HCT116 (cell line): ENCODE results near the gene PDLIM4. TPM values are rescaled to one million over a fixed set of nuclear protein-coding genes. Genes with fewer than 3 reads are reported as not detected.

Experiments
- ATAC-seq: fragments of 200-7000 bp; cut with Tn5 transposase; 2 replicates; pipeline ENCODE4 v1.9.1; 2020; ENCODE audit warnings: mild to moderate bottlenecking, moderate library complexity
- BruUV-seq: library from RNA; stranded (reverse); fragments of 400-500 nt; replicated peaks from 2 replicates; lab custom pipeline; 2021; lab: Mats Ljungman, UMichigan
- CTCF ChIA-PET: fragments of 300-600 bp; sonication (Branson Sonifier 250); formaldehyde crosslinking; loops from one replicate; lab custom pipeline; 2021; ENCODE audit warnings: antibody characterized with exemption; lab: Charles Lee
- POLR2A ChIA-PET: fragments of 300-600, 350-600 bp; sonication (Branson Sonifier 250); formaldehyde crosslinking; loops from one replicate; lab custom pipeline; 2021; ENCODE audit warnings: antibody characterized with exemption; lab: Charles Lee
- RAD21 ChIA-PET, 2 experiments: fragments of 300-600 bp; sonication (Branson Sonifier 250); formaldehyde crosslinking; loops; one replicate each; lab custom pipeline; 2023; ENCODE audit warnings: low total read pairs in 2 of 2; ENCODE audit not compliant: uncharacterized antibody in 2 of 2, unreplicated experiment in 2 of 2, low non-redundant PET in 1 of 2; lab: Charles Lee
- DNase-seq: peaks from one replicate; pipeline ENCODE4 v3.0.0-alpha.2; 2010; ENCODE audit warnings: low read depth, low spot score
- H2AFZ ChIP-seq: fragments of 200-600 bp; shearing (Covaris generic), sonication (generic); 2 replicates; pipeline ENCODE4 v1.6.1; 2017; ENCODE audit warnings: low read depth, mixed run types, mixed read lengths, antibody characterized with exemption, low read length; ENCODE audit not compliant: poor library complexity, severe bottlenecking
- H3K27ac ChIP-seq: 2 replicates; pipeline ENCODE4 v1.5.1; 2012; ENCODE audit warnings: low read depth, low read length
- H3K27me3 ChIP-seq: fragments of 200-600 bp; sonication (generic); 2 replicates; pipeline ENCODE4 v1.6.1; 2016; ENCODE audit warnings: mixed run types, low read length, mixed read lengths; ENCODE audit not compliant: insufficient read depth
- H3K36me3 ChIP-seq, 2 experiments: fragments of 200-500 bp in 1 of 2; fragments of 200-600 bp in 1 of 2; sonication (Bioruptor generic) in 1 of 2; sonication (generic) in 1 of 2; 2 replicates each; pipeline versions ENCODE4 v1.5.1 to v1.6.1; 2014 to 2016; ENCODE audit warnings: low read length in 2 of 2, inconsistent platforms in 1 of 2, mixed read lengths in 1 of 2, mixed run types in 1 of 2; ENCODE audit not compliant: insufficient read depth in 2 of 2, control insufficient read depth in 1 of 2
- H3K4me1 ChIP-seq, 2 experiments: fragments of 200-600 bp in 1 of 2; sonication (generic) in 1 of 2; 2 replicates each; pipeline versions ENCODE4 v1.5.1 to v1.6.1; 2012 to 2017; ENCODE audit warnings: low read length in 2 of 2, inconsistent platforms in 1 of 2, mild to moderate bottlenecking in 1 of 2, mixed read lengths in 1 of 2, mixed run types in 1 of 2, moderate library complexity in 1 of 2; ENCODE audit not compliant: insufficient read depth in 2 of 2, control insufficient read depth in 1 of 2
- H3K4me2 ChIP-seq: fragments of 200-600 bp; sonication (generic); 2 replicates; pipeline ENCODE4 v1.6.1; 2017; ENCODE audit warnings: mixed run types, low read length, mixed read lengths
- H3K4me3 ChIP-seq, 2 experiments: fragments of 200-600 bp in 1 of 2; sonication (generic) in 1 of 2; replicated peaks in 1 of 2; 2 replicates each; pipeline ENCODE4 v1.5.1; 2011 to 2016; ENCODE audit warnings: low read length in 2 of 2, control low read depth in 1 of 2, low read depth in 1 of 2, mild to moderate bottlenecking in 1 of 2, mixed read lengths in 1 of 2, mixed run types in 1 of 2
- H3K79me2 ChIP-seq: fragments of 200-600 bp; sonication (generic); 2 replicates; pipeline ENCODE4 v1.6.1; 2017; ENCODE audit warnings: mild to moderate bottlenecking, mixed run types, low read length, moderate library complexity, mixed read lengths; ENCODE audit not compliant: insufficient read depth
- H3K9ac ChIP-seq: fragments of 200-600 bp; sonication (generic); 2 replicates; pipeline ENCODE4 v1.6.1; 2016; ENCODE audit warnings: low read length, mixed read lengths
- H3K9me2 ChIP-seq: fragments of 200-600 bp; sonication (generic), shearing (Covaris generic); 2 replicates; pipeline ENCODE4 v1.6.1; 2017; ENCODE audit warnings: mixed run types, mild to moderate bottlenecking, moderate library complexity; ENCODE audit not compliant: insufficient read depth
- H3K9me3 ChIP-seq, 2 experiments: fragments of 200-500 bp in 1 of 2; fragments of 200-600 bp in 1 of 2; sonication (Bioruptor generic) in 1 of 2; sonication (generic) in 1 of 2; 2 replicates each; pipeline ENCODE4 v1.6.1; 2014 to 2017; ENCODE audit warnings: low read length in 2 of 2, mixed read lengths in 2 of 2, inconsistent platforms in 1 of 2, low read depth in 1 of 2, mild to moderate bottlenecking in 1 of 2, mixed run types in 1 of 2, moderate library complexity in 1 of 2; ENCODE audit not compliant: control insufficient read depth in 1 of 2, insufficient read depth in 1 of 2
- H4K20me1 ChIP-seq: fragments of 200-600 bp; sonication (generic), shearing (Covaris generic); 2 replicates; pipeline ENCODE4 v1.6.1; 2017; ENCODE audit warnings: mixed run types, mild to moderate bottlenecking, moderate library complexity; ENCODE audit not compliant: insufficient read depth
- CEBPB ChIP-seq: IDR thresholded peaks from 2 replicates; pipeline ENCODE4 v1.6.1; 2012; ENCODE audit warnings: low read depth
- ELF1 ChIP-seq: IDR thresholded peaks from 2 replicates; pipeline ENCODE4 v1.6.1; 2012; ENCODE audit warnings: low read depth, borderline replicate concordance
- EZH2 ChIP-seq: fragments of 200-600 bp; sonication (generic); IDR thresholded peaks from 2 replicates; pipeline ENCODE4 v1.6.1; 2017; ENCODE audit warnings: antibody characterized with exemption, mixed run types
- FOSL1 ChIP-seq: IDR thresholded peaks from 2 replicates; pipeline ENCODE4 v1.6.1; 2012; ENCODE audit warnings: low read depth
- JUND ChIP-seq: IDR thresholded peaks from 2 replicates; pipeline ENCODE4 v1.6.1; 2012
- POLR2AphosphoS5 ChIP-seq: IDR thresholded peaks from 2 replicates; pipeline ENCODE4 v1.6.1; 2011; ENCODE audit warnings: mild to moderate bottlenecking, low read depth, low read length, moderate library complexity
- RAD21 ChIP-seq: IDR thresholded peaks from 2 replicates; pipeline ENCODE4 v1.6.1; 2012; ENCODE audit warnings: low read depth, mild to moderate bottlenecking
- SIN3A ChIP-seq: IDR thresholded peaks from 2 replicates; pipeline ENCODE4 v1.6.1; 2012; ENCODE audit warnings: low read depth
- SP1 ChIP-seq: IDR thresholded peaks from 2 replicates; pipeline ENCODE4 v1.6.1; 2012; ENCODE audit warnings: low read depth
- SRF ChIP-seq: IDR thresholded peaks from 2 replicates; pipeline ENCODE4 v1.6.1; 2012; ENCODE audit warnings: low read depth
- TCF7L2 ChIP-seq: IDR thresholded peaks from 2 replicates; pipeline ENCODE4 v1.7.0; 2011; ENCODE audit warnings: borderline replicate concordance, inconsistent platforms; ENCODE audit not compliant: insufficient read depth, insufficient read length; ENCODE audit errors: extremely low read depth
- YY1 ChIP-seq: IDR thresholded peaks from 2 replicates; pipeline ENCODE4 v1.6.1; 2011; ENCODE audit warnings: low read length, low read depth, moderate library complexity, mild to moderate bottlenecking; ENCODE audit not compliant: insufficient replicate concordance; ENCODE audit errors: extremely low read depth
- ZNF274 ChIP-seq: fragments of 200-500 bp; sonication (Bioruptor generic); IDR thresholded peaks from 2 replicates; pipeline ENCODE4 v1.6.1; 2014; ENCODE audit warnings: mild to moderate bottlenecking, low read depth, low read length, inconsistent platforms
- intact Hi-C: fragments of 100-400 bp; cut with micrococcal nuclease; formaldehyde crosslinking; loops from 2 replicates; pipeline ENCODE4 v1.10.0; 2022
- total RNA-seq: library from RNA; stranded (reverse); gene quantifications from one replicate; pipeline ENCODE4 v1.2.1, GENCODE V29; 2021; ENCODE audit not compliant: unreplicated experiment
- TF ChIP-seq, protein P1 (sequence below): IDR thresholded peaks from 2 replicates; pipeline ENCODE4 v1.6.1; 2012; ENCODE audit warnings: low read depth
- TF ChIP-seq, protein P2 (sequence below), 3 experiments: fragments of 200-600 bp in 1 of 3; sonication (generic) in 1 of 3; IDR thresholded peaks in 2 of 3; conservative IDR thresholded peaks in 1 of 3; 2 replicates each; pipeline ENCODE4 v1.5.1; 2012 to 2017; ENCODE audit warnings: low read depth in 2 of 3, low read length in 2 of 3, antibody characterized with exemption in 1 of 3, borderline replicate concordance in 1 of 3, control low read depth in 1 of 3, mild to moderate bottlenecking in 1 of 3, mixed read lengths in 1 of 3, mixed run types in 1 of 3, moderate library complexity in 1 of 3; ENCODE audit not compliant: insufficient read depth in 1 of 3
- TF ChIP-seq, protein P3 (sequence below): IDR thresholded peaks from 2 replicates; pipeline ENCODE4 v1.6.1; 2011; ENCODE audit warnings: mild to moderate bottlenecking, low read length, moderate library complexity; ENCODE audit not compliant: insufficient replicate concordance; ENCODE audit errors: extremely low read depth

PDLIM4 gene
- total RNA-seq, 1 experiment from 2014 or later: not detected

DNA sequence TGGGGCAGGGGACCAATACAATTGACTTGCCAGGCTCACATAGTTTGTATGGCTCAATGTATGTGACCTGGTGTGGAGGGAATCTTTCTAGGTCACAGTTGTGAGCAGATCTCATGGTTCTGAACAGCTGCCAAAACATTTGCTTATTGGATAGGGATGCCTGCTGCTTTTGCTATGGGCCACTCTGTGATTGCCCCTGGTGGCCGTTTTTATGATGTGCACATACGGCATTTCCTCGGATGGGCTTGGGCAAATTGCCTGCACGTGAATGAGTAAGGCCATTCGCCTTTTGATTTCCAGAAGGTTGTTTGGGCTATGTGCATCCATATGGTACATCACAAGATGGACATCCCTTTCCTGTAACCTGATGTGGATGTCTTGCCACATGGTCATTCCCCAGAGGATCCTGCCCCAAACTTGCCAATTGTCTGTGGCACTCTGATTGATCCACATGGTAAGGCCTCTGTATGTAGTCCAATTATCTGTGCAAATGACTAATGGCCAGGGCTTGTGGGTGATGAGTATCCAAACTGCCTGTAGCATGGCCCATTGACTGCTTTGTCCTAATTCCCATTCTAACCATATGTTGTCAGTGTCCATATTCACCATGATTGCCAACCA is 26.0 kb downstream of the PDLIM4 start (continued):
- TF ChIP-seq FOSL1: no peak
- TF ChIP-seq YY1: no peak
- TF ChIP-seq, protein P1, sequence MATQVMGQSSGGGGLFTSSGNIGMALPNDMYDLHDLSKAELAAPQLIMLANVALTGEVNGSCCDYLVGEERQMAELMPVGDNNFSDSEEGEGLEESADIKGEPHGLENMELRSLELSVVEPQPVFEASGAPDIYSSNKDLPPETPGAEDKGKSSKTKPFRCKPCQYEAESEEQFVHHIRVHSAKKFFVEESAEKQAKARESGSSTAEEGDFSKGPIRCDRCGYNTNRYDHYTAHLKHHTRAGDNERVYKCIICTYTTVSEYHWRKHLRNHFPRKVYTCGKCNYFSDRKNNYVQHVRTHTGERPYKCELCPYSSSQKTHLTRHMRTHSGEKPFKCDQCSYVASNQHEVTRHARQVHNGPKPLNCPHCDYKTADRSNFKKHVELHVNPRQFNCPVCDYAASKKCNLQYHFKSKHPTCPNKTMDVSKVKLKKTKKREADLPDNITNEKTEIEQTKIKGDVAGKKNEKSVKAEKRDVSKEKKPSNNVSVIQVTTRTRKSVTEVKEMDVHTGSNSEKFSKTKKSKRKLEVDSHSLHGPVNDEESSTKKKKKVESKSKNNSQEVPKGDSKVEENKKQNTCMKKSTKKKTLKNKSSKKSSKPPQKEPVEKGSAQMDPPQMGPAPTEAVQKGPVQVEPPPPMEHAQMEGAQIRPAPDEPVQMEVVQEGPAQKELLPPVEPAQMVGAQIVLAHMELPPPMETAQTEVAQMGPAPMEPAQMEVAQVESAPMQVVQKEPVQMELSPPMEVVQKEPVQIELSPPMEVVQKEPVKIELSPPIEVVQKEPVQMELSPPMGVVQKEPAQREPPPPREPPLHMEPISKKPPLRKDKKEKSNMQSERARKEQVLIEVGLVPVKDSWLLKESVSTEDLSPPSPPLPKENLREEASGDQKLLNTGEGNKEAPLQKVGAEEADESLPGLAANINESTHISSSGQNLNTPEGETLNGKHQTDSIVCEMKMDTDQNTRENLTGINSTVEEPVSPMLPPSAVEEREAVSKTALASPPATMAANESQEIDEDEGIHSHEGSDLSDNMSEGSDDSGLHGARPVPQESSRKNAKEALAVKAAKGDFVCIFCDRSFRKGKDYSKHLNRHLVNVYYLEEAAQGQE: no peak
- TF ChIP-seq CEBPB: no peak
- TF ChIP-seq POLR2AphosphoS5: no peak
- no peak for TF ChIP-seq SRF

DNA sequence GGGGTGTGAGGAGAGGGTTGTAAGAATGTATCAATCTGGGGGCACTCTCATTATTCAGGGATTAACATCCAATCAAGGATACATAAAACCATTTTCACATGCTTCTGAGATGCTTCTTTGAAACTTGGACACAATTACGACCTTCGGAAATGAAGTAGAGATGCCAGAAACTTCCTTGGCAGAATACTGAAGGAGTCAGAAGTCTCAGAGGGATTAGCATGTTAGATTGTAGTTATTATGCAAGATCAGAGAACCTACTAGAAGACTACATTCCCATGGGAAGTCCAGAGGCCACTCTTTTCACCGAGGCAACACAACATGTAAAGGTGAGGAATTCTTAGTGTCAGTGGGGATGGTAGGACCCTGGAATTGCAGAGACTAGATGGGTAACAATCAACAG is 31.6 kb downstream of the PDLIM4 start:
- Histone ChIP-seq H3K79me2 (no peaks in the 10 kb centered on the region), H3K27me3 (no peaks in the 10 kb centered on the region), H3K9me3 (no peaks in the 10 kb centered on the region), H3K9me2 (no peaks in the 10 kb centered on the region), H3K4me3 (no peak overlapping the region), H4K20me1 (no peaks in the 10 kb centered on the region), H3K9ac (no peak overlapping the region), H3K36me3 (no peaks in the 10 kb centered on the region), H3K27ac (no peak overlapping the region), H3K4me1 (peaks cover 7 to 17% of the 10 kb centered on the region in 2 experiments), H3K4me2 (no peak overlapping the region), H2AFZ (no peak overlapping the region)
- ATAC-seq (no peak), DNase-seq (no peak)
- TF ChIP-seq SP1: no peak
- TF ChIP-seq TCF7L2: no peak
- TF ChIP-seq ZNF274: no peak
- TF ChIP-seq ELF1: no peak
- TF ChIP-seq RAD21: no peak
- no peak for TF ChIP-seq JUND
- TF ChIP-seq EZH2: no peak
- TF ChIP-seq, protein P2, sequence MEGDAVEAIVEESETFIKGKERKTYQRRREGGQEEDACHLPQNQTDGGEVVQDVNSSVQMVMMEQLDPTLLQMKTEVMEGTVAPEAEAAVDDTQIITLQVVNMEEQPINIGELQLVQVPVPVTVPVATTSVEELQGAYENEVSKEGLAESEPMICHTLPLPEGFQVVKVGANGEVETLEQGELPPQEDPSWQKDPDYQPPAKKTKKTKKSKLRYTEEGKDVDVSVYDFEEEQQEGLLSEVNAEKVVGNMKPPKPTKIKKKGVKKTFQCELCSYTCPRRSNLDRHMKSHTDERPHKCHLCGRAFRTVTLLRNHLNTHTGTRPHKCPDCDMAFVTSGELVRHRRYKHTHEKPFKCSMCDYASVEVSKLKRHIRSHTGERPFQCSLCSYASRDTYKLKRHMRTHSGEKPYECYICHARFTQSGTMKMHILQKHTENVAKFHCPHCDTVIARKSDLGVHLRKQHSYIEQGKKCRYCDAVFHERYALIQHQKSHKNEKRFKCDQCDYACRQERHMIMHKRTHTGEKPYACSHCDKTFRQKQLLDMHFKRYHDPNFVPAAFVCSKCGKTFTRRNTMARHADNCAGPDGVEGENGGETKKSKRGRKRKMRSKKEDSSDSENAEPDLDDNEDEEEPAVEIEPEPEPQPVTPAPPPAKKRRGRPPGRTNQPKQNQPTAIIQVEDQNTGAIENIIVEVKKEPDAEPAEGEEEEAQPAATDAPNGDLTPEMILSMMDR (IDR thresholded peaks at IDR 0.05 in 2 of 3, conservative IDR thresholded peaks at IDR 0.05 in 1 of 3; ENCODE audit: borderline replicate concordance in 1 of 3, insufficient read depth in 1 of 3, low read depth in 2 of 3, low read length in 2 of 3): no peak
- no peak for TF ChIP-seq CEBPB
- TF ChIP-seq, protein P3, sequence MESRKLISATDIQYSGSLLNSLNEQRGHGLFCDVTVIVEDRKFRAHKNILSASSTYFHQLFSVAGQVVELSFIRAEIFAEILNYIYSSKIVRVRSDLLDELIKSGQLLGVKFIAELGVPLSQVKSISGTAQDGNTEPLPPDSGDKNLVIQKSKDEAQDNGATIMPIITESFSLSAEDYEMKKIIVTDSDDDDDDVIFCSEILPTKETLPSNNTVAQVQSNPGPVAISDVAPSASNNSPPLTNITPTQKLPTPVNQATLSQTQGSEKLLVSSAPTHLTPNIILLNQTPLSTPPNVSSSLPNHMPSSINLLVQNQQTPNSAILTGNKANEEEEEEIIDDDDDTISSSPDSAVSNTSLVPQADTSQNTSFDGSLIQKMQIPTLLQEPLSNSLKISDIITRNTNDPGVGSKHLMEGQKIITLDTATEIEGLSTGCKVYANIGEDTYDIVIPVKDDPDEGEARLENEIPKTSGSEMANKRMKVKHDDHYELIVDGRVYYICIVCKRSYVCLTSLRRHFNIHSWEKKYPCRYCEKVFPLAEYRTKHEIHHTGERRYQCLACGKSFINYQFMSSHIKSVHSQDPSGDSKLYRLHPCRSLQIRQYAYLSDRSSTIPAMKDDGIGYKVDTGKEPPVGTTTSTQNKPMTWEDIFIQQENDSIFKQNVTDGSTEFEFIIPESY: no peak
- TF ChIP-seq FOSL1: no peak
- TF ChIP-seq SIN3A: no peak
- ChIA-PET RAD21 (no interaction called here), CTCF (no interaction called here), POLR2A (no interaction called here)
- intact Hi-C loops: no loop called here
- no TSS peak for BruUV-seq
